Measurements from ENCODE around the gene KCNH3.

DNA sequence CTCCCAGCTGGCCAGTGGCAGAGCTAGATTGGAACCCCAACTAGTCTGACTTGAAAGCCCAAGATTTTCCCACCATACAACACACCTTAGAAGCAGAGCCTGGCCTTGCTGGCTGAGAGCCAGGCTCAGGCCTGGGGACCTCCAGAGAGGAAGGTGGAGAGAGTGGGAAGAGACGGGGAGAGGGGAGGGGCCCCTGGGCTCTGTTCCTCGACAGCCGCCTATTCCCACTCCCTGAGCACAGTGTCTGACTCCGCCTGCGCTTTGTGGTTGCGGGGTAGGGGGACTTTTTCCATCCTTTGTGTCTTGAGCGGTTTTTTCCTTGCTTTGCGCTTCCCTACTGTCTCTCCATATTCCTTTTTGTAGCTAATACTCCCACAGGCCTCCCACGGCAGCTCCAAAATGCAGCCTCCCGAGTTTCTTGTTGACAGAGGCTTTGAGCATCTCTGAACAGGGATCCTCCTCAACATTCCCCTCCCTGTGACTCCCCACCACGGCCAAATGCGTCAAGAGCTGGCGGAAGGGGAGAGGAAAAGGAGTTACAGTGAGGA lies 4.0 kb upstream of the KCNH3 start:
- TF ChIP-seq GATA2 (IDR thresholded peaks at IDR 0.05; ENCODE audit: low read depth, low read length) (no peak), GATA3 (IDR thresholded peaks at IDR 0.05; ENCODE audit: low read depth, low read length) (no peak)
